Stimulated activated CD4-positive, alpha-beta T cell treated with anti-CD3 and anti-CD28 coated beads, Interleukin-1b, Interleukin-23, amount 100 ng/mL, for 48 hours (primary cell): ENCODE measurements around the gene C1orf21.

ENCODE experiments used
- DNase-seq: peaks from one replicate; pipeline ENCODE4 v3.0.0-alpha.2; 2020

The C1orf21 gene

GRCh38 chr1:184416946-184417345, 30.1 kb downstream of the C1orf21 start:
- no peak for DNase-seq

- no peak for DNase-seq
These were observed 31.1 kb downstream of the C1orf21 start for GRCh38 chr1:184417916-184418315.

GRCh38 chr1:184418652-184419349, 32.0 kb downstream of the C1orf21 start:
- no peak for DNase-seq

- DNase-seq = no peak
These were observed 32.7 kb downstream of the C1orf21 start for GRCh38 chr1:184419350-184420161.

- no peak for DNase-seq
These were observed 35.8 kb downstream of the C1orf21 start for GRCh38 chr1:184422490-184423233.

GRCh38 chr1:184423649-184424048, 36.8 kb downstream of the C1orf21 start:
- DNase-seq = no peak

- no peak for DNase-seq
These were observed 37.3 kb downstream of the C1orf21 start for GRCh38 chr1:184424157-184424556.

- DNase-seq = no peak
These were observed 38.1 kb downstream of the C1orf21 start for GRCh38 chr1:184424945-184425344.

- no peak for DNase-seq
These were observed 38.8 kb downstream of the C1orf21 start for GRCh38 chr1:184425449-184426277.

GRCh38 chr1:184426278-184426674, 39.4 kb downstream of the C1orf21 start:
- DNase-seq = no peak

GRCh38 chr1:184427722-184428121, 40.9 kb downstream of the C1orf21 start:
- no peak for DNase-seq

- DNase-seq = no peak
These were observed 41.8 kb downstream of the C1orf21 start for GRCh38 chr1:184428604-184429003.

- no peak for DNase-seq
These were observed 42.5 kb downstream of the C1orf21 start for GRCh38 chr1:184429335-184429734.

- no peak for DNase-seq
These were observed 47.2 kb downstream of the C1orf21 start for GRCh38 chr1:184433956-184434502.

- no peak for DNase-seq
These were observed 50.5 kb downstream of the C1orf21 start for GRCh38 chr1:184437291-184437690.

- no peak for DNase-seq
These were observed 51.5 kb downstream of the C1orf21 start for GRCh38 chr1:184438363-184438762.

GRCh38 chr1:184442260-184442659, 55.4 kb downstream of the C1orf21 start:
- DNase-seq = no peak

- DNase-seq = no peak
These were observed 56.4 kb downstream of the C1orf21 start for GRCh38 chr1:184443201-184443600.

GRCh38 chr1:184443624-184444023, 56.8 kb downstream of the C1orf21 start:
- DNase-seq = no peak

GRCh38 chr1:184445997-184446396, 59.2 kb downstream of the C1orf21 start:
- DNase-seq = no peak

GRCh38 chr1:184447651-184448185, 60.9 kb downstream of the C1orf21 start:
- no peak for DNase-seq

- DNase-seq = no peak
These were observed 63.1 kb downstream of the C1orf21 start for GRCh38 chr1:184449916-184450315.
